HG03571 (cell line): Measurements from ENCODE around the gene DCLRE1C.
"Not testable (repeated sequence)": the region's sequence is repeated elsewhere in the genome, so short reads cannot be mapped to it uniquely, and the experiment has no call there.

Experiments used
- ATAC-seq: cut with Tn5 transposase; IDR thresholded peaks from one replicate; pipeline ENCODE4 v1.9.1; 2021; ENCODE audit not compliant: unreplicated experiment

Gene DCLRE1C

GRCh38 chr10:14889318-14889717, 64.6 kb downstream of the DCLRE1C start:
- ATAC-seq: no peak

- ATAC-seq: no peak
Observed at GRCh38 chr10:14884082-14884481, 69.8 kb downstream of the DCLRE1C start.

- no peak for ATAC-seq
Observed at GRCh38 chr10:14880229-14880628, 73.7 kb downstream of the DCLRE1C start.

GRCh38 chr10:14879928-14880193, 74.0 kb downstream of the DCLRE1C start:
- ATAC-seq: no peak

- ATAC-seq: peak; percentile 25
Observed at GRCh38 chr10:14879124-14879927, 74.6 kb downstream of the DCLRE1C start.

GRCh38 chr10:14878266-14879123, 75.4 kb downstream of the DCLRE1C start, which contains the start of gene SUV39H2:
Gene SUV39H2 (plus strand): TSS chr10:14878866. CDS start chr10:14878889, 23 bp downstream.
- peak; percentile 87 for ATAC-seq

- ATAC-seq: no peak
Observed at GRCh38 chr10:14876764-14877163, 77.1 kb downstream of the DCLRE1C start.

GRCh38 chr10:14875941-14876340, 78.0 kb downstream of the DCLRE1C start:
- ATAC-seq: no peak

GRCh38 chr10:14873090-14873760, 80.7 kb downstream of the DCLRE1C start:
- peak; percentile 47 for ATAC-seq

GRCh38 chr10:14864871-14865270, 89.0 kb downstream of the DCLRE1C start:
- not testable (repeated sequence) for ATAC-seq

- ATAC-seq: not testable (repeated sequence)
Observed at GRCh38 chr10:14864466-14864865, 89.4 kb downstream of the DCLRE1C start.

GRCh38 chr10:14860791-14861190, 93.1 kb downstream of the DCLRE1C start:
- no peak for ATAC-seq

- ATAC-seq: no peak
Observed at GRCh38 chr10:14859775-14860174, 94.1 kb downstream of the DCLRE1C start.

GRCh38 chr10:14859043-14859442, 94.9 kb downstream of the DCLRE1C start:
- ATAC-seq: no peak

GRCh38 chr10:14858338-14858960, 95.4 kb downstream of the DCLRE1C start:
- no peak for ATAC-seq

GRCh38 chr10:14855453-14855852, 98.4 kb downstream of the DCLRE1C start:
- ATAC-seq: no peak

- ATAC-seq: no peak
Observed at GRCh38 chr10:14852236-14852635, 101.7 kb downstream of the DCLRE1C start.
